ENCODE data around the gene METTL8.
"Not testable (repeated sequence)": the region's sequence is repeated elsewhere in the genome, so short reads cannot be mapped to it uniquely, and the experiment has no call there.

Gene METTL8

DNA sequence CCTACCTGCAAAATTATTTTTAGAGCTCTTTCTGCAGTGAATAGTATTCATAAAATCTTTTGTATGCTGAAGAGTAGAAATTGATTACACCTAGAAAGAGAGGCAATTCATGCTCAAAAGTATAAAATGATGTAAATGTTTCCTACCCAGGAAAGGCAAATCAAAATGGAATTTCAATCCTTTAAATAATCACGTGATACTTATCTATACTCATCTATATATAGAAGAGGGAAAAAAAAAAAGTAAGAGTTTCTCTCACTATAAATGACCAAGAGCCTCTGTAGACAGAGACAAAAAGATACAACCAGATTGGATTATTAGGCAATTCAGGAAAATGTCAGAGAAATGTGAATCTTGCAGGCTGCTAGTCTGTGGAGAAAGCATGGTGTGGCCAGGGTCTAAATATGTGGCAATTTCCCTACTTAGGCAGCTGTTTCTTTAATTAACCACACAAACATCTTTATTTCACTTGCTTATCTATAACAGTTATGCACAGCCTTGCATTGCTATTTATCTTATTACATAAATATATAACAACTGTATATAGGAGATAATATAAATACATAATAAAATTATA, 39.5 kb downstream of the METTL8 start:
- no peak for DNase-seq

DNA sequence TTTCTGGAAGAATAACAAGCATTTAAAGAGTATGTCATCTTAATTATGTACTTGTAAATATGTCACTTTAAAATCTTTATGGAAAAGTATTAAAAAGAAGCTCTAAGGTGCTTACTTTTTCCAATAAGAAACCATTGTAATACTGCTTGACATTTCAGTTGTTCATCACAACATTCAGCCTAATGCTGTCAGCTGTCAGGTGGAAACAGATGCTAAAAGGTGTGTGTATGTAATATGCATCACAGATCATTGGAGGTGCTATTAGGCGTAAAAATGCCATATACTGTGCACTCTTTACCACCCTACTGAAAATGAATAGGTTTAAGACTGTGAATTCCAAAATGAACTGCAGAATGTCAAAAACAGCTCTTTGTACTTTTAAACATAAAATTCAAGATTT, 40.3 kb downstream of the METTL8 start:
- no peak for DNase-seq

DNA sequence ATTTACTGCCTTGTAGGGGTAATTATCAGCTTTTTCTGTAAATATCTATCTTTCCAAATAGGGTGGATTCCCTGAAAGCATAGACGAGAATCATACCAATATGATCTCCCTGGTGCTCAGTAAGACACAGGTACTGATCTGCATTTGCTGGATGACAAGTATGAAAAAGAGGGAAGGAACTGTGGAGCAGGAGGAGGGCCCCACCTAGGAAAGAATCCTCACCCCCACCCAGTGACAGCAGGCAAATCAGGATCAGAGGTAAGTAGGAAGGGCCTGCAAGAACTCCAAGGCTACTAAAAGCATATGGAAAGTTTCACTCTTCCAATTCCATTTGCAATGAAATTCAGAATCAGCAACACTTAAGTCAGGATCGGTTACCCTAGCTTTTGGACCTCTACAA, 42.3 kb downstream of the METTL8 start:
- no peak for DNase-seq

DNA sequence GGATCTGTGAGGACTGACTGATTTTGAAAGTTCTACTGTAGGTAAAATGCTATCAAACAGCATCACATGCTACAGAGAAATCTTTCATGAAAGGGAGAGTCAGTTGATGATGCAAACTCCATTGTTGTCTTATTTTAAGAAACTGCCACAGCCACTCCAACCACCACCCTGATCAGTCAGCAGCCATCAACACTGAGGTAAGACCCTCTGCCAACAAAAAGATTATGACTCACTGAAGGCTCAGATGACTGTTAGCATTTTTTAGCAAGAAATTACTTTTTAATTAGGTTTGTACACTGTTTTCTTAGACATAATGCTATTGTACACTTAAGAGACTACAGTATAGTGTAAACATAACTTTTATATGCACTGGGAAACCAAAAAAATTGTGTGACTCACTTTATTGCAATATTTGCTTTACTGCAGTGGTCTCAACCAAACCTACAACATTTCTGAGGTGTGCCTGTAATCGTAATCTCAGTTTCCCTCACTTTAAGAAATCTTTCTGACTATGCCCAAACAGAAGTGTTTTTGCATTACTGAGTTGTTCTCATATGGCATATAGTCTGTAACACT, 42.8 kb downstream of the METTL8 start:
- DNase-seq = peak; percentile 34

DNA sequence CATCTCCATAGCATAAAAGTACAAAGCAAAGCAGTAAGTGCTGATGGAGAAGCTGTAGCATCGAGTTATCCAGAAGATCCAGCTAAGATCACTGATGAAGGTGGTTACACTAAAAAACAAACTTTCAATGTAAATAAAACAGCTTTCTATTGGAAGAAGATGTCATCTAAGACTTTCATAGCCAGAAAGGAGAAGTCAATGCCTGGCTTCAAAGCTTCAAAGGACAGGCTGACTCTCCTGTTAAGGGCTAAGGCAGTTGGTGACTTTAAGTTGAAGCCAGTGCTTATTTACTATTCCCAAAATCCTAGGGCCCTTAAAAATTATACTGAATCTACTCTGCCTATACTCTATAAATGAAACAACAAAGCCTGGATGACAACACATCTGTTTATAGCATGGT, 44.0 kb downstream of the METTL8 start:
- no peak for DNase-seq

DNA sequence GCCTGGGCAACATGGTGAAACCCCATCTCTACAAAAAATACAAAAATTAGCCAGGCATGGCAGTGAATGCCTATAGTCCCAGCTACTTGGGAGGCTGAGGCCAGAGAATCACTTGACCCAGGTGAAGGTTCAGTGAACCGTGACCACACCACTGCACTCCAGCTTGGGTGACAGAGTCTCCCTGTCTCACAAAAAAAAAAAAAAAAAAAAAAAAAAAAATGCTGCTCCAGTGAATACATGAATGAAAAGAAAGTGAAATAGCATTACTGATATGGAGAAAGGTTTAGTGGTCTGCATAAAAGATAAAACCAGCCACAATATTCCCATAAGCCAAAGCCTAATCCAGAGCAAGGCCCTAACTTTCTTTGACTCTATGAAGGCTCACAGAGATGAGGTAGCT, 44.5 kb downstream of the METTL8 start:
- no peak for DNase-seq

DNA sequence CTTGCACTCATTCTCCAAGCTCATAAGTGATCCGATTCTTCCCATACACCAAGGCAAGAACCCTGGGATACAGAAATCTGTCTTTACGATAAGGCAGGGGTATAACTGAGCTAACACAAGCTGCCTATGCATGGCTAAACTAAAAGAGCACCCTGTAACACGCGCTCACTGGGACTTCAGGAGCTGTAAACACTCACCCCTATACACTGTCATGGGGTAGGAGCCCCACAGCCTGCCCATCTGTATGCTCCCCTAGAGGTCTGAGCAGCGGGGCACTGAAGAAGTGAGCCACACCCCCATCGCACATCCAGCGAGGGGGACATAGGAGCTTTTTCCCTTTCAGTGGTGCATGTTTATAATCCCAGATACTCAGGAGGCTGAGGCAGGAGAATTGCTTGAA, 46.7 kb downstream of the METTL8 start:
- DNase-seq = no peak

DNA sequence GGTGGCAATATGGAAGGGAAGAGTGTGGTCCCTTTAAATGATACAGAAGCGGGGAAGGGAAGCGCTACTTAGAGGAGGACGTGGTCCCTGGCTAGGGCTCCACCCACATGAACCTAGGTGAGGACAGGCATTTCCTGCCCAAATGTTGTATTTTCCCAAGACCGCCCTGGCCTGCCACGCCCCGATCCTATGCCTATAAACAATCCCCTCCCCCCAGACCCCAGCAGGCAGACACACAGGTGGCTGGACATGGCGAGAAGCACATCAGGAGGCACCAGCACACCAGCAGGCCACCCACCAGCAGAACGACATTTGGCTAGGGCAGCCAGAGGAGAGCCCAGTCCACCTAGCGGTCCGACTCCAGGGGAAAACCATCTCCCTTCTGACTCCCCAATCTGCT, 47.2 kb downstream of the METTL8 start:
- no peak for DNase-seq

GRCh38 chr2:171383134-171383533, 50.7 kb downstream of the METTL8 start:
- no peak for DNase-seq

- not testable (repeated sequence) for DNase-seq
Observed at GRCh38 chr2:171382175-171382574, 51.6 kb downstream of the METTL8 start.

DNA sequence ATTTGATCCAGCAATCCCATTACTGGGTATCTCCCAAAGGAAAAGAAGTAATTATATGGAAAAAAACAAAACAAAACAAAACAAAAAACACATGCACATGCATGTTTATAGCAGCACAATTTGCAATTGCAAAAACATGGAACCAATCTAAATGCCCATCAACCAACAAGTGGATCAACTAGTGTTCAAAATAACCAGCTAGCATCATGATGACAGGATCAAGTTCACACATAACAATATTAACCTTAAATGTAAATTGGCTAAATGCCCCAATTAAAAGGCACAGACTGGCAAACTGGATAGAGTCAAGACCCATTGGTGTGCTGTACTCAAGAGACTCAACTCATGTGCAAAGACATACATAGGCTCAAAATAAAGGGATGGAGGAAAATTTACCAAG, 55.9 kb downstream of the METTL8 start:
- DNase-seq = not testable (repeated sequence)

- DNase-seq = no peak
Observed at GRCh38 chr2:171367692-171368091, 66.1 kb downstream of the METTL8 start.

GRCh38 chr2:171365778-171366177, 68.0 kb downstream of the METTL8 start:
- no peak for DNase-seq

DNA sequence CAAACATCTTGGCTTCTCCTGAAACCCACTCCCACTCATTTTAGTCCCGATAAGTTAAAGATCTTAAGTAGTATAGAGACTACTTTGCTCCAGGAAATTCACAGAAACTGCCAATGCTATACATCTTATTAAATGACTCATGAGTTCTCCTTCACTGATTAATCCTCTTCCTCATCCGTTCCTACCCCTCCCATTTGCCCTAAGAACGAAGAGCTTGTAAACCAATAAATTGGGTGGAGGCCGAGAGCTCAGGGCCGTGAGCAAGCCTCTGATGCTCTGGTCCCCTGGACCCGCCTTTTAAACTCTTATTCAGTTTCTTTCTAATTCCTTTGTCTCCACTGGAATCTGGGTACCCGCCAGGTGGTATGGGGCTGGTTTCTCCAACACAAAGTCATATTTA, 68.6 kb downstream of the METTL8 start:
- DNase-seq = no peak

- no peak for DNase-seq
Observed at GRCh38 chr2:171362396-171362795, 71.4 kb downstream of the METTL8 start.

GRCh38 chr2:171360905-171361304, 72.9 kb downstream of the METTL8 start:
- no peak for DNase-seq

DNA sequence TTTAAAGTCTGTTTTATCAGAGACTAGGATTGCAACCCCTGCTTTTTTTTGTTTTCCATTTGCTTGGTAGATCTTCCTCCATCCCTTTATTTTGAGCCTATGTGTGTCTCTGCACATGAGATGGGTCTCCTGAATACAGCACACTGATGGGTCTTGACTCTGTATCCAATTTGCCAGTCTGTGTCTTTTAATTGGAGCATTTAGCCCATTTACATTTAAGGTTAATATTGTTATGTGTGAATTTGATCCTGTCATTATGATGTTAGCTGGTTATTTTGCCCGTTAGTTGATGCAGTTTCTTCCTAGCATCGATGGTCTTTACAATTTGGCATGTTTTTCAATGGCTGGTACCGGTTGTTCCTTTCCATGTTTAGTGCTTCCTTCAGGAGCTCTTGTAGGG, 80.0 kb downstream of the METTL8 start:
- not testable (repeated sequence) for DNase-seq

GRCh38 chr2:171348056-171348455, 85.7 kb downstream of the METTL8 start:
- DNase-seq = no peak

DNA sequence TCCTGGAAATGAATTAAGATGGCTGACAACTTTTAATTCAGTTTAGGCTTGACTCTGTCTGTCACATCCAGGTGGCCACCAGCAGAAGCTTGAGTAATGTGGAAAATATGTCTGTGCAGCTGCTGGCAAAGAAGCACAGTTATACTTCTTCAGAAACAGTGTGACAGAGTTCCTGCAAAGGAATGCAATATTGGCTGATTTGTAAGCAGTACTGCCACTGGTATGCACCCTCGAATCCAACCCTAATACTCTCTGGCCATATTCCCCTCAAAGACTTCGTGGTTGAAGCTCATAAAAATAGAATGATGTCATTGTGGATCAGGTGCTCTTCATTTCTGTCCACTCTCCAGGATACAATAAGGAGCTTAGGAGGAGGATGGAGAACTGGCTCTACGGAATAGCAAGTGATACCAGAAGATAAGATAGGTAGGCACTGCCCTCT, 86.2 kb downstream of the METTL8 start:
- DNase-seq = peak; percentile 30

DNA sequence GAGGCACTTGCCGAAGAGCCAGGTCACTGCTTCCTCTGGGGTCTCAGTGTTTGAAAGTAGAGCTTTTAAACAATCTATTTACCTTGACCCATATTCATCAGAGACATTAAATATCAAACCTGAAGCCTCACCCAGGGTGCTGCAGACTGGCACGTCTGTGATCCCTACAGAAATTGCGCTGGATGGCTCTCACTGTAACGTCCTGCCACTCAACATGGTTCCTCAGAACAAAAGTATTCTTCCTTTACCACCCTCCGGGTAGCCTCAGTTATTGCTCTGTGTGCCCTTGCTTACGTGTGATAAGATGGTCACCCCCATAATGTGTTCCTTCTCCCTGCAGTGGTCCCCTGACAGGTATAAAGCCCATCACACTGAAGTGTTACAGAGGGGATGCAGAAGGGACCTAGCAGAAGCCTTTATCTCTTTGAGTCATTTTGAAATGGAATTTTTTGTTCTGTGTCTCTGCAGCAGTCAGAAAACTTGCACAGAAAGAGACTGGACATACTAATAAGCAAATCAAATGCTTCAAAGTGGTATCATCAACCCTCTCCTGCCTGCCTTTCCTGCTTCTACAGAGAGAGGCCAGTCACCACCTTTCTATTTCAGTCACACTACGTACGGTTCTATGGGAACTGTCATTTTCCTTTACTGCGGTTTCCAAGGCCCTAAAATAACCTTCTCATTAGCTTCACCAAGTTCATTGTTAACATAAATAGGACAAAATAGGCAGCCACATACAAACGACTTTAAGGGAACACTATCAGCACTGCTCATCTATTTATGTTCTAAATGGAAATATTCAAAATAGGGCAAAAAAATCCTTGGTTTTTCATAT, 86.8 kb downstream of the METTL8 start:
- DNase-seq = no peak

DNA sequence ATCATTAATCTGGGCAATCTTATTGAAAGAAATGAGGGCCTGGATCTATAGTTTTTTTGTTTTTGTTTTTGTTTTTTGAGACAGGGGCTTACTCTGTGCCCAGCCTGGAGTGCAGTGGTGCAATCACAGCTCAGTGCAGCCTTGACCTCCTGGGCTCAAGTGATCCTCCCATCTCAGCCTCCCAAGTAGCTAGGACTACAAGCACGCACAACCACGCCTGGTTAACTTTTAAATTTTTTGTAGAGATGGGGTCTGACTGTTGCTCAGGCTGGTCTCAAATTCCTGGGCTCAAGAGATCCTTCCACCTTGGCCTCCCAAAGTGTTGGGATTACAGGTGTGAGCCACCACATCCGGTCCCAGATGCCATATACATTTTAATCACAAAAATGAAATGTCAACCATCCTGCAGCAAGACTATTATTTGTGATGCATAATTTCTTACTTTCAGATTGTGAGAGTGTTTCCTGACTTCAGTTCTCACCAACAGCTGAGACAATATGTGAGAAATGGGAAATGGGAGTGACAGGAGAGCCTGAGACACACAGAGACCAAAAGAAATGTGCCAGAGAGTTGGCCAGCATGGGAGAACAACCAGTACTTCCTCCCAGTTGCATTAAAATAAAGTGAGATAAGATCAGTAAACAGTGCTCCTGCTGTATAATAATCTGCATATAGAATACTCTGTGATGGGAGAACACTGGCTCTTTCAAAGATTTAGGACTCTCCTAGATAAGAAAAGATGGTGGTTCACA, 87.6 kb downstream of the METTL8 start:
- no peak for DNase-seq

DNA sequence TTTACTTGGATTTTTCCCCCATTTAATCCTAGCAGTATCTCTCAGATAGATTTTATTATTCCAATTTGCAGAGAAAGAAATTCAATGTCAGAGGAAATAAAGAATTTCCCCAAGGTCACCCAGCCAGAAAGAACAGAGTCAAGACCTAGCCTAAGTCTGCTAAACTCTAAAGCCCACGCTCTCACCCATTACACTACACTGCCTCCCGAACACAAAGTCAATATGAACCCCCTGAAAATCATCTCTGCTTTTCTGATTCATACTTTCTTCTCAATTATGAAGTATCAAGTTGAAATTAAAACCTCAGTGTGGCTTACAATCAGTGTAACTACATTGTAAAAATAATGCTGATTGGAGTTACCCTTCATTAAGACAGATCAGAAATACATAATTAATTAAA, 89.6 kb downstream of the METTL8 start:
- DNase-seq = no peak

DNA sequence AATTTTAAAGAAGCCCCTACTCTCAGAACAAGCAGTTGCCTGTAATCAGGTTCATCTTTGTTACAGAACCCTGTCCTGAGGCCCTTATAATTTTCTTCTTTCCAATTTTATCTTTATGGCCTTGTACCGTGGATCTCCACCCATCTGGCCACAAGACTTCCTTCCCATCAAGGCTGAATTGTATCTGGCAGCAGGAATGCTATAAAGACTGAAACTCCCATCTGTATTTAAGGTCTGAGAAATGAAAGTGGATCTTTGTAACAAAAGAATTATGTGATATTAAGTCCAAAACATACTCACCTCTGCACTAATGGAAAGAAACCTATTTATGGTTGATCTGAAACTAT, 91.8 kb downstream of the METTL8 start:
- no peak for DNase-seq

All from stimulated activated CD8-positive, alpha-beta memory T cell treated with anti-CD3 and anti-CD28 coated beads, Interleukin-4, amount 100 ng/mL, for 48 hours (primary cell).